ENCODE measurements around the gene ODAD2. TPM values are rescaled to one million over a fixed set of nuclear protein-coding genes. Genes with fewer than 3 reads are reported as not detected.

Gene ODAD2
- total and polyA plus RNA-seq, 7 experiments from 2014 or later = 0.27 to 0.70 TPM; not detected in 5

DNA sequence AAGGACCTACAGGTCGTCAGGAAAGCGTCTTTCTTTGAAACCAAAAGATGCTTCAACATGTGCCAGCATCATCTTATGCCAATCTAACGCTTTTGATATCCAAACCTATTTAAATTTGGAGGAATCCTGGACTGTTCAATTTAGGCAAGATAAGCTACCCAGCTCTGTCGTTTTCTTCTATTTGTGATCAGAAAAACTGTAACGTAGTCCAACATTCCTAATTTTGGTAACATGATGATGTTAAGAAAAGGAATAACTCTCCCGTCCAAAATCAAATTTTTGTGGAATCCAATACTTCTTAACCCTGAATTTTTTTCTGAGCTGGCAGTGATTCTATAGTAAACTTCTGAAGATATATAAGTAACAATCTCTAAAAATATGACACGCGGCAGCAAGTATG is 160.0 kb downstream of the ODAD2 start:
- Mint-ChIP-seq H3K27ac (no peak overlapping the region), H3K4me3 (no peak overlapping the region), H3K36me3 (peaks cover 0 to 4% (median 0%) of the 10 kb centered on the region in 5 donors), H3K4me1 (no peaks in the 10 kb centered on the region), H3K27me3 (peaks cover 0 to 17% (median 8%) of the 10 kb centered on the region in 5 donors), H3K9me3 (no peaks in the 10 kb centered on the region)
- no peak overlapping the region for H3K27ac ChIP-seq (ENCODE audit: low read depth, low read length)
- DNase-seq (no peak), ATAC-seq (no peak)
- no peaks in the 10 kb centered on the region for H3K9me3 ChIP-seq (ENCODE audit: control insufficient read depth in 2 of 3, low read length in 3 of 3)
- H3K36me3 ChIP-seq (ENCODE audit: control insufficient read depth in 2 of 3, insufficient read depth in 3 of 3, low read length in 3 of 3) = no peaks in the 10 kb centered on the region
- ChIA-PET CTCF (no interaction called here), POLR2A (no interaction called here)
- H3K4me1 ChIP-seq (ENCODE audit: control insufficient read depth in 2 of 2, insufficient read depth in 2 of 2, low read length in 2 of 2) = no peaks in the 10 kb centered on the region
- H3K27me3 ChIP-seq (ENCODE audit: control insufficient read depth in 2 of 2, insufficient read depth in 2 of 2, low read length in 2 of 2) = no peaks in the 10 kb centered on the region
- no peak overlapping the region for H3K4me3 ChIP-seq (ENCODE audit: low read length)
- intact Hi-C loops (cut with micrococcal nuclease) = no loop called here

DNA sequence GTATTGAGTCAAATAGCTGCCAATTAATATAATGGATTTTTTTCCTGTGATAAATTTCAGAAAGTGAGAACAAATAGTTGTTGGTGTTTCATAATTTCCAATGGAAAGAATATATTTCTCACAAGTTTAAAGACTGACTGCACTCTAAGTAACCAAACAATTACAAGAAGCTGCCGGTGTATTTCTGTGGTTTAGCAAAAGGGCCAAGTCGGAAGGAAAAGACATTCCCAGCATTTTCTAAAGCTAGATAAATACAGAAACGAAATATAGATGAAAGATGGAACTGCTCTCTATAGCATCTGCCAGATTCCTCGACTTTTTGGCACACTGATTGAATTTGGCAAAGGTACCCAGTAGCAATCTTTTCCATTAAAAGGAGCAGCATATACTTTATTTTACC is 160.5 kb downstream of the ODAD2 start:
- Histone ChIP-seq H3K27ac (ENCODE audit: low read depth, low read length) (no peak overlapping the region), H3K27me3 (ENCODE audit: control insufficient read depth in 2 of 2, insufficient read depth in 2 of 2, low read length in 2 of 2) (no peaks in the 10 kb centered on the region), H3K9me3 (ENCODE audit: control insufficient read depth in 2 of 3, low read length in 3 of 3) (no peaks in the 10 kb centered on the region), H3K4me3 (ENCODE audit: low read length) (no peak overlapping the region), H3K36me3 (ENCODE audit: control insufficient read depth in 2 of 3, insufficient read depth in 3 of 3, low read length in 3 of 3) (no peaks in the 10 kb centered on the region), H3K4me1 (ENCODE audit: control insufficient read depth in 2 of 2, insufficient read depth in 2 of 2, low read length in 2 of 2) (no peaks in the 10 kb centered on the region)
- intact Hi-C loops (cut with micrococcal nuclease) = no loop called here
- ChIA-PET POLR2A (no interaction called here), CTCF (no interaction called here)
- Mint-ChIP-seq H3K4me3 (no peak overlapping the region), H3K27ac (no peak overlapping the region), H3K36me3 (peaks cover 0 to 4% (median 0%) of the 10 kb centered on the region in 5 donors), H3K4me1 (no peaks in the 10 kb centered on the region), H3K9me3 (no peaks in the 10 kb centered on the region), H3K27me3 (peaks cover 0 to 15% (median 5%) of the 10 kb centered on the region in 5 donors)
- ATAC-seq (no peak), DNase-seq (no peak)

DNA sequence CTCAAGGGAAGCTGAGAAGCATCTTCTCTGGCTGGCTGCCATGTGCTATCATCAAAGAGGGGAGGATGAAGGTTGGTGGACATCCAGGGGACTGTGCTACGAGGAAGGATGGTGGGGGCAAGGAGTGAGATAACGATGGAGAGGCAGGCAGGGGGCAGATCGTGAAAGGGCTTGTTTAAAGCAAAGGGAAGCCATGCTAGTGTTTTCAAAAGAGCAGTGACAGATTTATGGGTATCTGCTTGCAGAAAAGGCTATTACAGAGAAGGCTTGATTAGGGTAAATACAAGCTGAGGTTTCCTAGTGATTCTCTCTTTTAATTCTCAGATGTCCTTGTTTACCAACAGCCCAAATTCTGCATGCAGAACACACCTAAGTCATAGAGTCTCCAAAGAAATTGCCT is 164.4 kb downstream of the ODAD2 start:
- H3K27me3 Mint-ChIP-seq = peaks cover 0 to 11% (median 2%) of the 10 kb centered on the region in 5 donors
- no peak overlapping the region for H3K27ac Mint-ChIP-seq
- Histone ChIP-seq H3K4me1 (ENCODE audit: control insufficient read depth in 2 of 2, insufficient read depth in 2 of 2, low read length in 2 of 2) (no peaks in the 10 kb centered on the region), H3K36me3 (ENCODE audit: control insufficient read depth in 2 of 3, insufficient read depth in 3 of 3, low read length in 3 of 3) (no peaks in the 10 kb centered on the region), H3K4me3 (ENCODE audit: low read length) (no peak overlapping the region), H3K9me3 (ENCODE audit: control insufficient read depth in 2 of 3, low read length in 3 of 3) (no peaks in the 10 kb centered on the region), H3K27ac (ENCODE audit: low read depth, low read length) (no peak overlapping the region), H3K27me3 (ENCODE audit: control insufficient read depth in 2 of 2, insufficient read depth in 2 of 2, low read length in 2 of 2) (no peaks in the 10 kb centered on the region)
- H3K4me3 Mint-ChIP-seq = no peak overlapping the region
- DNase-seq (no peak), ATAC-seq (no peak)
- ChIA-PET CTCF (no interaction called here), POLR2A (no interaction called here)
- H3K9me3 Mint-ChIP-seq = no peaks in the 10 kb centered on the region
- H3K4me1 Mint-ChIP-seq = no peaks in the 10 kb centered on the region
- intact Hi-C loops (cut with micrococcal nuclease) = no loop called here
- no peaks in the 10 kb centered on the region for H3K36me3 Mint-ChIP-seq

- ChIA-PET CTCF (no interaction called here), POLR2A (no interaction called here)
- Histone ChIP-seq H3K4me1 (ENCODE audit: control insufficient read depth in 2 of 2, insufficient read depth in 2 of 2, low read length in 2 of 2) (no peaks in the 10 kb centered on the region), H3K4me3 (ENCODE audit: low read length) (no peak overlapping the region), H3K36me3 (ENCODE audit: control insufficient read depth in 2 of 3, insufficient read depth in 3 of 3, low read length in 3 of 3) (no peaks in the 10 kb centered on the region), H3K9me3 (ENCODE audit: control insufficient read depth in 2 of 3, low read length in 3 of 3) (no peaks in the 10 kb centered on the region), H3K27me3 (ENCODE audit: control insufficient read depth in 2 of 2, insufficient read depth in 2 of 2, low read length in 2 of 2) (no peaks in the 10 kb centered on the region), H3K27ac (ENCODE audit: low read depth, low read length) (no peak overlapping the region)
- no peak for DNase-seq
- Mint-ChIP-seq H3K27me3 (peaks cover 0 to 11% (median 2%) of the 10 kb centered on the region in 5 donors), H3K36me3 (no peaks in the 10 kb centered on the region), H3K4me1 (no peaks in the 10 kb centered on the region), H3K9me3 (no peaks in the 10 kb centered on the region), H3K4me3 (no peak overlapping the region), H3K27ac (no peak overlapping the region)
- no peak for ATAC-seq
- intact Hi-C loops (cut with micrococcal nuclease) = no loop called here
Measured at GRCh38 chr10:27833792-27834191, 165.1 kb downstream of the ODAD2 start.

DNA sequence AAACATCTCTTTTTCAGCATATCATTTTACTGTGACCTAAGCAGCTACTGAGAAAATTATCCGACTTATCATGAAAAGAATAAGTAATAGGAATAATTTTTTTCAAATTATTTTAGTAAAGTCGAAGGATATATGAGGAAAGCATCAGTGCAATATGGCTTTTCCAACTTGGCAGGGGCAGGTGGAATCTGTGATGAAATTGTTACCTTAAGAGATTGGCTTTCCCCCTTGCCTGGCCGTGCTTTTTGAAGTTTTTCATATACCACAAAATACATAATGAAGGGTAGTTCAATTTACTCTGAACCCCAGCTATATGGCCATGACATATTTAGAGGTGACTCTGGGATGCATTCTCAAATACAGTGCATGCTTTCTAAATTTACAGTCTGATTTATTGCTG is 166.1 kb downstream of the ODAD2 start:
- no peak for DNase-seq
- H3K27ac Mint-ChIP-seq = no peak overlapping the region
- no peaks in the 10 kb centered on the region for H3K36me3 ChIP-seq (ENCODE audit: control insufficient read depth in 2 of 3, insufficient read depth in 3 of 3, low read length in 3 of 3)
- H3K4me1 ChIP-seq (ENCODE audit: control insufficient read depth in 2 of 2, insufficient read depth in 2 of 2, low read length in 2 of 2) = no peaks in the 10 kb centered on the region
- no peak overlapping the region for H3K4me3 Mint-ChIP-seq
- H3K9me3 ChIP-seq (ENCODE audit: control insufficient read depth in 2 of 3, low read length in 3 of 3) = no peaks in the 10 kb centered on the region
- H3K36me3 Mint-ChIP-seq = no peaks in the 10 kb centered on the region
- H3K4me1 Mint-ChIP-seq = no peaks in the 10 kb centered on the region
- peaks cover 0 to 11% (median 2%) of the 10 kb centered on the region in 5 donors for H3K27me3 Mint-ChIP-seq
- intact Hi-C loops (cut with micrococcal nuclease) = no loop called here
- CTCF ChIA-PET = no interaction called here
- no peak overlapping the region for H3K27ac ChIP-seq (ENCODE audit: low read depth, low read length)
- H3K9me3 Mint-ChIP-seq = no peaks in the 10 kb centered on the region
- no peak overlapping the region for H3K4me3 ChIP-seq (ENCODE audit: low read length)
- POLR2A ChIA-PET = no interaction called here
- no peaks in the 10 kb centered on the region for H3K27me3 ChIP-seq (ENCODE audit: control insufficient read depth in 2 of 2, insufficient read depth in 2 of 2, low read length in 2 of 2)
- ATAC-seq = no peak

DNA sequence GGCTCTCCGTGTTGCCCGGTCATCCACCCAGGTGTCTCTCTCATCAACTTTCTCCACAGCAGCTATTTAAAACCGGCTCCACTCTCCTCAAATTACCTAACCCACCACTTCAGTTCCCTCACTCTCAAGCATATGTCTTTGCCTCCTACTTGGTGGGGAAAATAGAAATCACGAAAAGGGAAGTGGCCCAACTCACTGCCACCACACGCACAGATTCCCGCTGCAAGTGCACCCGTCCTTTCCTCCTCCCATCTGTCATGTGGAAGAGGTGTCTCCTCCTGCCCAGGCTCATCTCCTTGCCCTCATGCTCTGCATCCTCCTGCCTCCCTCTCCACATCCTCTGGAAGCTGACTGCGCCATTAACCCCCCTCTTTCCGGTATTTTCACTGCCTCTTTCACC is 172.5 kb downstream of the ODAD2 start:
- intact Hi-C loops (cut with micrococcal nuclease) = no loop called here
- Histone ChIP-seq H3K9me3 (ENCODE audit: control insufficient read depth in 2 of 3, low read length in 3 of 3) (no peaks in the 10 kb centered on the region), H3K27me3 (ENCODE audit: control insufficient read depth in 2 of 2, insufficient read depth in 2 of 2, low read length in 2 of 2) (no peaks in the 10 kb centered on the region), H3K4me1 (ENCODE audit: control insufficient read depth in 2 of 2, insufficient read depth in 2 of 2, low read length in 2 of 2) (no peaks in the 10 kb centered on the region), H3K4me3 (ENCODE audit: low read length) (no peak overlapping the region), H3K36me3 (ENCODE audit: control insufficient read depth in 2 of 3, insufficient read depth in 3 of 3, low read length in 3 of 3) (no peaks in the 10 kb centered on the region), H3K27ac (ENCODE audit: low read depth, low read length) (no peak overlapping the region)
- Mint-ChIP-seq H3K27me3 (peaks cover 0 to 10% (median 5%) of the 10 kb centered on the region in 5 donors), H3K4me1 (no peaks in the 10 kb centered on the region), H3K27ac (no peak overlapping the region), H3K36me3 (no peaks in the 10 kb centered on the region), H3K9me3 (peaks cover 0 to 6% (median 0%) of the 10 kb centered on the region in 11 donors), H3K4me3 (no peak overlapping the region)
- CTCF ChIA-PET = no interaction called here
- POLR2A ChIA-PET = no interaction called here
- DNase-seq (no peak), ATAC-seq (no peak)

DNA sequence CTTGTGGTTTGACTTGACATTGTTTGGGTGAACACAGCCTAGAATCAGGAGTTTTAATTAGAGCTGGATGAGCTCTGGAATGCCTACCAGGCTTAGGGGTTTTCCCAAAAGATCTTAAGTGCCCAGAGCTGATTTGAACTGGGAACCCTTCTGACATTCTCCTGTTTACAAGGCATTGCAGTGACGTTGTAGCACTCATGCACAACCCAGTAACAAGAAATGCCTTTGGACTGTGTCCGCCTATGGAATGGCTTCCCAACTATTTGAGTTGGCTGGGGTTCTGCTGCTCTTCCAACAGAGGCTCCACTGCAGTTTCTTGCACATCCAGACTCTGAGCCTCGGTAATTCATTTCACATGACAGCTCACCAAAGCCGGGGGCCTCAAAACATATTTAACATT is 176.6 kb downstream of the ODAD2 start:
- Histone ChIP-seq H3K27me3 (ENCODE audit: control insufficient read depth in 2 of 2, insufficient read depth in 2 of 2, low read length in 2 of 2) (no peaks in the 10 kb centered on the region), H3K36me3 (ENCODE audit: control insufficient read depth in 2 of 3, insufficient read depth in 3 of 3, low read length in 3 of 3) (no peaks in the 10 kb centered on the region), H3K4me3 (ENCODE audit: low read length) (no peak overlapping the region), H3K9me3 (ENCODE audit: control insufficient read depth in 2 of 3, low read length in 3 of 3) (no peaks in the 10 kb centered on the region), H3K27ac (ENCODE audit: low read depth, low read length) (no peak overlapping the region), H3K4me1 (ENCODE audit: control insufficient read depth in 2 of 2, insufficient read depth in 2 of 2, low read length in 2 of 2) (no peaks in the 10 kb centered on the region)
- Mint-ChIP-seq H3K4me3 (no peak overlapping the region), H3K36me3 (no peaks in the 10 kb centered on the region), H3K4me1 (no peaks in the 10 kb centered on the region), H3K9me3 (peaks cover 0 to 6% (median 0%) of the 10 kb centered on the region in 11 donors), H3K27ac (no peak overlapping the region), H3K27me3 (peaks cover 0 to 16% (median 4%) of the 10 kb centered on the region in 5 donors)
- DNase-seq (no peak), ATAC-seq (no peak)
- intact Hi-C loops (cut with micrococcal nuclease) = no loop called here
- POLR2A ChIA-PET = interaction anchor here (1.2 kb wide), 1 partner anchor 10 kb away, joined by 3 read pairs; no protein-coding TSS in a partner anchor
- CTCF ChIA-PET = no interaction called here
